ENCODE data around the gene HSD17B10.
"Not testable (repeated sequence)": the region's sequence is repeated elsewhere in the genome, so short reads cannot be mapped to it uniquely, and the experiment has no call there.

Gene HSD17B10

DNA sequence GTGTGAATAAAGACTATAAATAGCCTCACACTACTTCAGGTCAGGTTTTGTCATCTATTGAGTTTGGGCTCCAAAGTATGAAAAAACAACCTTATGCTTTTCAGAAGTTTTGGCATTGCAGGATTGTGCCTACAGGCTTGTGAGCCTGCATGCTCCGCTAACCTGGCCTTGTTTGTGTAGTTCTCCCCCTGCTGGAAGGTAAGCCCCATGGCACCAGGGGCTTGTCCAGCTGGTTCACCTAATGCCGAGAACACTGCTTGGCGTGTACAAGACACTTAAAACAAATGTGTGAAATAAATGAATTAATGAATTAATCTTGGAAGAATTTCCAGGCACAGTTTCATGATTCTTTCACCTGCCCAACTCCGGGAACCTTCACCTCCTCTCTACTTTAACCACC lies 1.8 kb upstream of the HSD17B10 start:
- DNase-seq, result peak; percentile 69

DNA sequence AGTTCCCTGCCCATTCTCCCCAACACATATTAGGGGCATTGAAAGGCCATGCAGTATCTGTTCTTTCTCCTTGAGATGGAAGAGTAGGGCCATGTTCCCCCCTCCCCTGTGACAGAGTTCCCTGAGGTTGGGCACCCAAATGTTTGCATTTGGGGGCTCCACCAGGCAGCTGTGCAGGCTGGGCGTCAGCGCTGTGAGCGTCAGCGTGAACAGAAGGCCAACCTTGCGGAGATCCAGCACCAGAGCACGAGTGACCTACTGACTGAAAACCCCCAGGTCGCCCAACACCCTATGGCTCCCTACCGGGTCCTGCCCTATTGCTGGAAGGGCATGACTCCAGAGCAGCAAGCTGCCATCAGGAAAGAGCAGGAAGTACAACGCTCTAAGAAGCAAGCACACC lies 3.9 kb downstream of the HSD17B10 start:
- DNase-seq, result no peak

DNA sequence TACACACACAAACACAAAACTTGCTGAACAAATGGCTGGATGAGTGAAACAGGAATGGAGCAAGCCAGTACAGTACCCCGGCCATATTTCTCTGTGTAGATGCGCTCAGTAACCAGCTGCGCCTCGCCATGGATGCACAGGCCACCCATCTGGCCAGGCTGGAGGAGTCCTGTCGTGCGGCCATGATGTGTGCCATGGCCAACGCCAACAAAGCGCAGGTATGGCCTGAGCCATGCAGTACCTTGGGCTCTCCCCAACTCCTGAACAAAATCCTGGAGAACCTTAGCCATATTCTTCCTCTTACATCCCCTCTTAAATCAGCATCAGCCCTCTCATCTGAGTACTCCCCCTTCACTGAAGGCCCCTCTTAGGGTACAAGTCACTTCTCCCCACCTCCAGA lies 4.4 kb downstream of the HSD17B10 start:
- no peak for DNase-seq

DNA sequence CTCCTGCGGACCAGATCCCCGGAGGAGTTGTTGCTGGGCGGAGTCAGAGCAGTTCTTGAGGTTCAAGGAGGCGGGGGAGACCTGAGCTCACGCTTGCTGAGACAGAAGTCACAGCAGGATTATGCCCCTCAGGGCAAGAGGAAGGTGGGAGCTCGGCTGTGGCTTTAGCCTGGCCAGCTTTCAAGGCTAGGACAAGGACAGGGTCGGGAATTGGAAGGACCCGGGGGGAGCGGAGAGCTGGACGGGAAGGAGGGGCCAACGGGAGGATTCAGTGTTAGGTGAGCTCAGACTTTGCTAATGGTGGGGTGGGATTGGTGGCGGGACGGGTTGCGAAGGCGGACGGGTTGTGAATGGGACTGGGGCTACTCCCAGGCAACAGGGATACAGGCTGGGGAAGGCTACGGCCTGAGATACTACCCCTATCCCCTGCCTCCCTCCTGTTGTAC lies 11.3 kb downstream of the HSD17B10 start, which contains the start of gene RIBC1:
Gene RIBC1, plus strand, starts transcription at position 13 of the 446 bp plus-strand sequence. CDS start 3,404 bp downstream, outside the sequence.
- DNase-seq, result no peak

DNA sequence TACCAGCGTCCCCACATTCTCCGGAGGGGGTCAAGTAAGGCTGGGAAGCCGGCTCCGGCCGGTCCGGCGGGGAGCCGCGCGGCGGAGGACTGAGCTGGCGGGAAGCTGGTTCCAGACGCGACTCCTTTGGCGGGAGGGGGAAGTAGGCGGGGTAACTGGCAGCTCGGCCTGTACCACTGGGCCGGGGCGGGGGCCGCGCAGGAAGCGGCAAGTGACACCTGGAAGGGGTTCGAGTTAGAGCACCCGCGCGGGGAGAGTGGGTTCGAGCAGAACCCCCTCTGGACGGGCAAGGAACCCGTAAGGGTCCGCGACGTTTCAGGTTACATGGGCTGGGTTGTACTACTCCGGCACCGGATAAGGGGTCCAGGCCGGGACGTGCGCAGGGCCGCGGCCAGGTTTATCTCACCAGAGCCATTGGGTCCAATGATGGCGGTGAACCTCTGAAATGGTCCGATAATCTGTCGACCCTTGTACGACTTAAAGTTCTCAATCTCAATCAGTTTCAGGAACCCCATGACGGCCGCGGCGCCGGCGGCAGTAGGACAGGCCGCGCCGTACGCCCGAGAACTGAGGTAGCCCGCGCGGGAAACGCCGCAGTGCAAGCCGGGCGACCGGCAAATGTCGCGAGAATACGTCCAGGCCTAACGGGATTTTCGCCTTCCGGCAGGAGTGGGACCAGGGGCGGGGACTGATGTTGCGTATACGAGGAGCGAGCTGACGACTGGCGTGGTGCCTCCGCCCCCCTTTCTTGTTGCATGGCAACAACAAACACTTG lies 11.9 kb downstream of the HSD17B10 start, which contains the start of gene SMC1A:
Gene SMC1A, minus strand, starts transcription at position 569 of the 775 bp plus-strand sequence. Its CDS starts 54 bp downstream, at position 515.
- DNase-seq, result peak; percentile 100

DNA sequence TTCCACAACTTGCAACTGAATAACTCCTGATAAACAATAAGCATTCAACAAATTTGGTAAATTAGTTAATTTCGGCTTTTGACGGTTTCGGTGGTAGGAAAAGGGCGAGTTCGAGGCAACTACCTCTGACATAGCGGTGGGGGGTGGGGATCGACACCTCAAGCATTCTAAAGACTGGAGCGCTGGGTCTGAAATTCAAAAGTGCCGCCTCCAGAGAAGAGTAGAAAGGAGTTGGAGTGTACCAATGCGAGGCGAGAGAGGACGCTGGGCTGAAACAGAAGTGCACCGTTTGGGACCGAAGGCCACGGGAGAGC lies 12.4 kb downstream of the HSD17B10 start:
- DNase-seq, result peak; percentile 59

DNA sequence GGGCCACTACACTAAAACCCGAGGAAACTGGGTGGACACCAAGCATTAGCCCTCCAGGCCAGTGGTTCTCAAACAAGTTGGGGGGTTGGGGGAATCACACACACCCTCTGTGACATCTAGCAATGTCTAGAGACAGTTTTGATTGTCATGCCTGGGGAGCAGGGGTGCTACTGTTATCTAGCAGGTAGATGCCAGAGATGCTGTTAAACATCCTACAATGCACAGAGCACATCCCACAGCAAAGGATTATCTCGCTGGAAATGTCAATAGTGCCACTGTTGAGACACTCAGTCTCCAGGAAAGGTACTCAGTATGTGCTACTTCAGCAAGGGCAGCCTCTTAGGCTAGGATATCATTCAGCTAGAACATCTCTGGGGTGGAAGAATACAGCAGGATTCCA lies 13.0 kb downstream of the HSD17B10 start:
- DNase-seq, result no peak

DNA sequence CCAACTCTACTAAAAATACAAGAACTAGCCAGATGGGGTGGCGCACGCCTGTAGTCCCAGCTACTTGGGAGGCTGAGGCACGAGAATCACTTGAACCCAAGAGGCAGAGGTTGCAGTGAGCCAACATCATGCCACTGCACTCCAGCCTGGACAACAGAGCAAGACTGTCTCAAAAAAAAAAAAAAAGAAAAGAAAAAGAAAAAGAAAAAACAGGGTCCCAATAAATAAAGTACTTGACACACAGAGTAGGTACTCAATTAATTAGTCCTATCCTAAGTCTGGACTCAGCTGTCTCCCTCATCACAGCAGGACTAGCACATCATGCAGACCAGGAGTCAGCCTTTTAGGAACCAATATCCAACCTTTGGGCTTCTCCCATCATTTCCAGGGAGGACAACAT lies 13.8 kb downstream of the HSD17B10 start:
- not testable (repeated sequence) for DNase-seq

DNA sequence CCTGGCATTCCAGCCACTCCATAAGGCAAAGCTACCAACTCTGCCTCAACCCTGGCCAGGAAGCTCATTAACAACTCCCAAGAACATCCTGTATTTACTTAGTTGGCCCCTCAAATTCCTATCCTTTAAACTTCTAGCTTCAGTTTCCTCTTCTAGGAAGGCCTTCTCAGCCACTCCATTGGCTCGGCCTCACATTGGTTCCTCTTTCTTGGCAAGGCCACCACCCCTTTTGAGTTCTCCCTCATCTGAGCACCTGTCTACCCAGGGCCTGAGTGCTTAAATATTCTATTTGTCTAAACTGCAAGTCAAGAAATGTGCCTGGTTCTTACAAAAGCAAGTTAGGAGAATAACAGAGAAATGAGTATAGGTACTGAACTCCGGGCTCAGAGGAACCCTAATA lies 21.7 kb downstream of the HSD17B10 start:
- DNase-seq, result no peak

DNA sequence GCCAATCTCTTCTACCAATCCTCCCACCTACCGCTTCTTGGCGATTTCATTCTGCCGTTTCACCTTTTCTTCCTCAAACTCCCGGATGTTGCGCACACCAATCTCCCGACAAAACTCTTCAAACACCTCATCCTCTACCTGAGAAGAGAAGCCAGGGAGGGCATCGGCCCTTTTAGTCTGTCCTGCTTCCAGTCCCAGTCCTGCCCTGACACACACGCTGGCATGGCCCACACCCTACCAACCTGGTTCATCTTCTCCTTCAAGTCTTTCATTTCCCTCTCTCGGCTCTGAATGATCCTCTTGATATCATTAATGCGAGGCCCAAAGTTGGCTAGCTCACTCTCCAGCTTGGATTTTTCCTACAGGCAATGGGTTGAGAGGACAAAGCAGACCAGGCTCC lies 30.6 kb downstream of the HSD17B10 start:
- DNase-seq, result no peak

DNA sequence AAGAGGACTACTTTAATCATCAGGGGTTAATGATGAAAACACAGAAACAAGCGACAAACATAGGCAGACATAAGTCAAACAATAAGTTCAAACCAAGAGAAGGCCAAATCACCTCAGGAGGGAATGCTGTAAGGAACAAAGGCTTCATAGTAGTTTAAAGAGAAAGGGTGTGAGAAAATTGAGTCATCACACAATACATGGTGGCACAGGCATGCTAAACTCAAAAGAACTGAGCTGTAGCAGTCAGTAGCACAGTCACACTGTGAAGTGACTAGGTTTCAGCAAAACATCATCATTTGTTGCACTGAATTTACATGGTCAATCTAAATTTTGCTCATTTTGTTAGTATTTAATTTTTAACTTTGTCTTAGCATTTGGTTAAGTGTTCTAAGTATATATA lies 36.0 kb downstream of the HSD17B10 start:
- DNase-seq, result no peak

DNA sequence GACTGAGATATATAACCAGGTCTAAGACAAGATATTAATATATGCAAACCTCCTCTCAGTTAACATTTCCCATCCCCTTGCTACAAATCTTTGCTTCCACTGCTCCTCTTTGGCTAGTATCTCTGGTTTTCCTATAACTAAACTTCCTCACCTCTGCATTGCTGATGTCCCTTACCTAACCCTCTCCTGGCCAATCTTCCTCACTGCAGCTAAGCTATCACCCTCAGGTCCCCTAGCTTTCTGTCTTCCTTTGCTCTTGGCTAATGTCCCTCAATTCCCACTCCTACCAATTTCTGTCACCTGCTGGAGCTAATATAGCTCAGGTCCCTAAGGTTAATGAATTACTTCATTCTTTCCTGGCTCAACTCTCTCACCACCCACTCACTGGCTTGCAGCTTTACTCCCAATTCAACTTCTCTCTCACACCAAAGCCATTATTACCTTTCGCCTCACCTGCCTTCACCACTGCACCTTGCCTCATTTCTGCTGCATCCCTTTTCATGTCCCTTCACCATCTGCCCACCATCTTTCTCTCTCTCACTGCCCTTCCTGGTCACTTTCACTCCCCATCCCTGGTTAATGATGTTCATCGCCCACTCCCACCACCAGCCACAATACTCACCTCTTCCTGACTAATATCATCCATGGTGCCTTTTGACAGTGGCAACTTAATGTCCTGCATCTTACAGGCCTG lies 38.4 kb downstream of the HSD17B10 start:
- no peak for DNase-seq

DNA sequence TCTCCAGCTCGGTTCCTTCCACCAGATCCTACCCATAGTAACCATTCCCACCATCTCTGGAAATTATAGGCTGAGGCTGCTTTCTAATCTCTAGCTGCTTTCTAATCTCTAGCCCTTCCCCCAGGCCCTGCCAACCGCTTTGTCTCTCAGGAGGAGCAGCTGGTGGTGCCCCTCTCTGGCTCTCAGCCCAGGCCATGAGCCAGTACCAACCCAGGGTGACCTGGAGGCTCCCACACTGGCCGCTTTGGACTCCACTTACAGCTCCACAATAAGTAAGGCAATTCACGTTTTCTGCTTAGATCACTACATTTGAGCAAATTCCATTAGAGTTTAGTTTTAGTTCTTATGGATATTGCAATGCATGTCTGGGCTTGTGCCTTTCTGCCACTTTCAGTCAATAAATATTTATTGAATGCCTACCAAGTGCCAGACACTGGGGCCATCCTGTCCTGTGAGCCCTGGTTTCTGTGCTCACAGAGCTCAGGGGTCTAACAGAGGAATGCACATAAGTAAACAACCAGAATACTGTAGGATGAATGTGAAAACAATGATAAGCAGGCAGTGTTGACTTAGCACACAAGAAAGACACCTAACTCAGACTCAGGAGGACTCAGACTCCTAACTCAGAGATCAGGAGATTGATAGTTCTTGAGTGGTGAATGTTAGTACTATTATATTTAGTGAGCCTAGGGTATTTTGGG lies 50.6 kb downstream of the HSD17B10 start:
- DNase-seq, result no peak
